Prostate gland (tissue), 2 donors: ENCODE results near the gene ZNF609.

ENCODE experiments used
- POLR2A ChIP-seq: fragments of 450-650 bp; IDR thresholded peaks from one replicate; pipeline ENCODE4 v1.6.1; 2016; ENCODE audit warnings: antibody characterized with exemption, mild to moderate bottlenecking
- POLR2AphosphoS5 ChIP-seq: sonication (generic); formaldehyde crosslinking; IDR thresholded peaks from one replicate; pipeline ENCODE4 v1.6.1; 2017; ENCODE audit warnings: antibody characterized with exemption
- TF ChIP-seq, protein P1 (sequence below), 4 experiments: fragments of 200-600 bp in 2 of 4; fragments of 450-650 bp in 2 of 4; sonication (generic) in 2 of 4; IDR thresholded peaks; 1 replicate in 3 of 4; 2 replicates in 1 of 4; pipeline ENCODE4 v1.5.1; 2016 to 2019; ENCODE audit warnings: antibody characterized with exemption in 4 of 4, mild to moderate bottlenecking in 2 of 4, moderate library complexity in 2 of 4

DNA sequence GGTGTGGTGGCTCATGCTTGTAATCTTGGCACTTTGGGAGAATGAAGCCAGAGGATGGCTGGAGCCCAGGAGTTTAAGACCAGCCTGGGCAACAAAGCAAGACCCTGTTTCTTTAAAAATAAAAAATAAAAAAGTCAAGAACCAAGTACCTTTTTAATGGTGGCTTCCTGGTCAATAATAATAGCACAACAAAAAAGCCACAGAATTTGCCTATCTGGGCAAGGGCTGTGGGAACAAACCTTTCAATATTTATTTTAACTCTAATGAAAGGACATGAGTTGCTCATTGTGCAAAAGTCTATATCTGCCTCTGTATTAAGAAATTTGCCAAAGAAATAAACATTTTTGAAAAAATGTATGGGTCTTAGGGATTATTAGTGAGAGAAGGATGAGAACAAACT lies 2.1 kb downstream of the ZNF609 start:
- TF ChIP-seq, protein P1, sequence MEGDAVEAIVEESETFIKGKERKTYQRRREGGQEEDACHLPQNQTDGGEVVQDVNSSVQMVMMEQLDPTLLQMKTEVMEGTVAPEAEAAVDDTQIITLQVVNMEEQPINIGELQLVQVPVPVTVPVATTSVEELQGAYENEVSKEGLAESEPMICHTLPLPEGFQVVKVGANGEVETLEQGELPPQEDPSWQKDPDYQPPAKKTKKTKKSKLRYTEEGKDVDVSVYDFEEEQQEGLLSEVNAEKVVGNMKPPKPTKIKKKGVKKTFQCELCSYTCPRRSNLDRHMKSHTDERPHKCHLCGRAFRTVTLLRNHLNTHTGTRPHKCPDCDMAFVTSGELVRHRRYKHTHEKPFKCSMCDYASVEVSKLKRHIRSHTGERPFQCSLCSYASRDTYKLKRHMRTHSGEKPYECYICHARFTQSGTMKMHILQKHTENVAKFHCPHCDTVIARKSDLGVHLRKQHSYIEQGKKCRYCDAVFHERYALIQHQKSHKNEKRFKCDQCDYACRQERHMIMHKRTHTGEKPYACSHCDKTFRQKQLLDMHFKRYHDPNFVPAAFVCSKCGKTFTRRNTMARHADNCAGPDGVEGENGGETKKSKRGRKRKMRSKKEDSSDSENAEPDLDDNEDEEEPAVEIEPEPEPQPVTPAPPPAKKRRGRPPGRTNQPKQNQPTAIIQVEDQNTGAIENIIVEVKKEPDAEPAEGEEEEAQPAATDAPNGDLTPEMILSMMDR (IDR thresholded peaks at IDR 0.05), result no peak
- TF ChIP-seq POLR2AphosphoS5 (no peak), POLR2A (no peak)
